Measurements from ENCODE around the gene CYP20A1. TPM values are rescaled to one million over a fixed set of nuclear protein-coding genes. Genes with fewer than 3 reads are reported as not detected.

Gene CYP20A1
- total RNA-seq, 1 experiment from 2014 or later = 21.9 TPM

DNA sequence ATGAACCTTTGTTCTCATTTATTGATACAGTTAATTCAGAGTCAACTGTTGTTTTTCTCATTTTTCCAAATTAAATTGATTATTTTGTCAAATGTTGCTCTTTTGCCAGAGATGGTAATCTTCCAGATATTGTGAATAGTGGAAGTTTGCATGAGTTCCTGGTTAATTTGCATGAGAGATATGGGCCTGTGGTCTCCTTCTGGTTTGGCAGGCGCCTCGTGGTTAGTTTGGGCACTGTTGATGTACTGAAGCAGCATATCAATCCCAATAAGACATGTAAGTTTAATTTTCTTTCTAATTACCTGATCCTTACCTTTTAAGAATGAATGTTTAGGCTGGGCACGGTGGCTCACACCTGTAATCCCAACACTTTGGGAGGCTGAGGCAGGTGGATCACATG lies 7.8 kb downstream of the CYP20A1 start:
- no peak overlapping the region for H2BK15ac ChIP-seq (ENCODE audit: low read depth, low read length)
- no peak overlapping the region for H3K18ac ChIP-seq (ENCODE audit: insufficient read length, low read depth, low read length)
- Mint-ChIP-seq H3K27ac (no peak overlapping the region), H3K9me3 (no peaks in the 10 kb centered on the region), H3K4me1 (no peaks in the 10 kb centered on the region), H3K36me3 (ENCODE audit: insufficient read depth in 1 of 3, low read depth in 3 of 3) (peaks cover 12 to 43% (median 41%) of the 10 kb centered on the region in 3 experiments; a peak in 6 of 7 replicates), H3K27me3 (ENCODE audit: low read depth) (no peaks in the 10 kb centered on the region), H3K4me3 (no peak overlapping the region)
- H2BK12ac ChIP-seq (ENCODE audit: insufficient read length, low read depth, low read length) = no peak overlapping the region
- no peak overlapping the region for H3K27ac ChIP-seq (ENCODE audit: insufficient read length, low read depth, low read length)
- no peak overlapping the region for H4K5ac ChIP-seq (ENCODE audit: insufficient read length, low read depth, low read length)
- DNase-seq = no peak
- H3K79me2 ChIP-seq (ENCODE audit: insufficient read depth, low read length) = no peaks in the 10 kb centered on the region
- H2BK20ac ChIP-seq (ENCODE audit: low read depth, low read length, poor library complexity, severe bottlenecking) = no peak overlapping the region
- no peaks in the 10 kb centered on the region for H4K20me1 ChIP-seq (ENCODE audit: control insufficient read depth, insufficient read depth, insufficient read length)
- H3K23me2 ChIP-seq (ENCODE audit: insufficient read length, low read depth, low read length, poor library complexity, severe bottlenecking) = no peaks in the 10 kb centered on the region
- H3K9me3 ChIP-seq (ENCODE audit: control insufficient read depth, low read depth, low read length) = no peaks in the 10 kb centered on the region
- no peak overlapping the region for H2AK5ac ChIP-seq (ENCODE audit: insufficient read length, low read length)
- no peak overlapping the region for H3K9ac ChIP-seq (ENCODE audit: extremely low read depth, insufficient read length, low read length)
- H3K4me2 ChIP-seq (ENCODE audit: insufficient read depth, insufficient read length, low read length) = no peak overlapping the region
- no peak overlapping the region for H3K56ac ChIP-seq (ENCODE audit: insufficient read length, low read depth, low read length)
- no CpG with 5 or more reads among the region's 3 CpGs for WGBS (ENCODE audit: extremely low coverage, insufficient read length, low lambda C conversion rate)
- H3K4ac ChIP-seq (ENCODE audit: low read depth, low read length) = no peak overlapping the region
- no peaks in the 10 kb centered on the region for H3K27me3 ChIP-seq (ENCODE audit: insufficient read depth, low read length)
- no peak overlapping the region for H2AFZ ChIP-seq (ENCODE audit: low read length)
- TF ChIP-seq, protein P1, sequence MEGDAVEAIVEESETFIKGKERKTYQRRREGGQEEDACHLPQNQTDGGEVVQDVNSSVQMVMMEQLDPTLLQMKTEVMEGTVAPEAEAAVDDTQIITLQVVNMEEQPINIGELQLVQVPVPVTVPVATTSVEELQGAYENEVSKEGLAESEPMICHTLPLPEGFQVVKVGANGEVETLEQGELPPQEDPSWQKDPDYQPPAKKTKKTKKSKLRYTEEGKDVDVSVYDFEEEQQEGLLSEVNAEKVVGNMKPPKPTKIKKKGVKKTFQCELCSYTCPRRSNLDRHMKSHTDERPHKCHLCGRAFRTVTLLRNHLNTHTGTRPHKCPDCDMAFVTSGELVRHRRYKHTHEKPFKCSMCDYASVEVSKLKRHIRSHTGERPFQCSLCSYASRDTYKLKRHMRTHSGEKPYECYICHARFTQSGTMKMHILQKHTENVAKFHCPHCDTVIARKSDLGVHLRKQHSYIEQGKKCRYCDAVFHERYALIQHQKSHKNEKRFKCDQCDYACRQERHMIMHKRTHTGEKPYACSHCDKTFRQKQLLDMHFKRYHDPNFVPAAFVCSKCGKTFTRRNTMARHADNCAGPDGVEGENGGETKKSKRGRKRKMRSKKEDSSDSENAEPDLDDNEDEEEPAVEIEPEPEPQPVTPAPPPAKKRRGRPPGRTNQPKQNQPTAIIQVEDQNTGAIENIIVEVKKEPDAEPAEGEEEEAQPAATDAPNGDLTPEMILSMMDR (conservative IDR thresholded peaks at IDR 0.05) = no peak
- H3T11ph ChIP-seq (ENCODE audit: low read length) = no peak overlapping the region
- no peak overlapping the region for H2BK5ac ChIP-seq (ENCODE audit: insufficient read length, low read length)
- no peak overlapping the region for H3K23ac ChIP-seq (ENCODE audit: insufficient read length, low read depth, low read length)
- no peak overlapping the region for H4K91ac ChIP-seq (ENCODE audit: insufficient read length, low read depth, low read length)
- H3K79me1 ChIP-seq (ENCODE audit: insufficient read depth, low read depth, low read length, poor library complexity, severe bottlenecking) = no peaks in the 10 kb centered on the region
- no peak overlapping the region for H4K8ac ChIP-seq (replicated peaks; ENCODE audit: insufficient read length, low read depth, low read length)
- H2BK120ac ChIP-seq (ENCODE audit: low read depth, low read length, poor library complexity, severe bottlenecking) = no peak overlapping the region
- H3K4me1 ChIP-seq (ENCODE audit: insufficient read depth, low read length) = no peaks in the 10 kb centered on the region
- no peak overlapping the region for H3K14ac ChIP-seq (ENCODE audit: insufficient read depth, low read length)
